GM18508 (cell line): ENCODE data around the gene ZIC4.

Experiments
- ATAC-seq: cut with Tn5 transposase; IDR thresholded peaks from one replicate; pipeline ENCODE4 v1.9.1; 2021; ENCODE audit warnings: moderate number of reproducible peaks; ENCODE audit not compliant: insufficient read depth, unreplicated experiment

The ZIC4 gene

DNA sequence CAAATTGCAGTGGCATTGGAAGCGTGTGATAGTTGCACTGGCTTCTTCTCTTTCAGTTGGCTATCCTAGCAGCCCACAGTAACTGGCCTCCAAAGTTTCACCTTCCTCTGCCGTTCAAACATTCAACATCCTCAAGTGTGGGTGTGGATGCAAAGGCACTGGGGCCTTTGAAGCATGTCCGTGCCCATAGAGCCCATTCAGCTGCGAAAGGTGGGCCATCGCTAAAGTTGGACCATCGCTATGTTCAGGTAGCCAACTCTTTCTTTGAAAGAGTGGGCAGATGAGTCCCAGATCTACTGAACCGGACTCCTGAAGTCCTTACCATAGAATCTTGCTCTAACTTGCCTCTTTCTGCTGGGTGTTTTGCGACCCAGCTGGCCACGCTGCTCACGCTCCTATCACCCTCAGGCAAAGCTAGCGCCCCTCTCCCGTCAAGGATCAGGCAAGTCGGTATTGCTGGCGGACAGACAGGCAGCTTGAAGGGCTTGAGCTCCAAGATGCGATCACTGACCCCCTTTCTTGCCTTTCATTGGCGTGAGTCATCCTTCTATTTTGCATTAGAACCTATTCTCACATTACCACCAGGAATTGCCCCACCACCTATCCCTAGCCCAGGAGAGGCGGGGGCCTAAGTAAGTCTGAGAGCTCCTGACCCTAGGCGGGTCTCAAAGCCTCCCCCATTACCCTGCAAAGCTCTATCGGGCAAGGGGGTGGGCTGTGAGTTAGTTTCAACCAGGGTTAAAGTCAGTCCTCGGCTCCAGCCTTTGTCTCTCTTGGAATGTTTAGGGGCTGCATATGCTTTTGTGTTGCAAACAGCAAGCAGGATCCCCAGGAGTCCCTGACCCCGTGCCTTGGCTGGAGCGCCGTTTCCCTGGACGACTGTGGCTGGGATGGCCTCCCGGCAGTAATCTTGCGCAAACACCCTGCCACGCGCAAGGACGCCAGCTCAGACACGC, 28.7 kb downstream of the ZIC4 start:
- ATAC-seq, result no peak

GRCh38 chr3:147373301-147373700, 33.0 kb downstream of the ZIC4 start:
- ATAC-seq, result no peak

- no peak for ATAC-seq
Measured at GRCh38 chr3:147372525-147373027, 33.8 kb downstream of the ZIC4 start.

DNA sequence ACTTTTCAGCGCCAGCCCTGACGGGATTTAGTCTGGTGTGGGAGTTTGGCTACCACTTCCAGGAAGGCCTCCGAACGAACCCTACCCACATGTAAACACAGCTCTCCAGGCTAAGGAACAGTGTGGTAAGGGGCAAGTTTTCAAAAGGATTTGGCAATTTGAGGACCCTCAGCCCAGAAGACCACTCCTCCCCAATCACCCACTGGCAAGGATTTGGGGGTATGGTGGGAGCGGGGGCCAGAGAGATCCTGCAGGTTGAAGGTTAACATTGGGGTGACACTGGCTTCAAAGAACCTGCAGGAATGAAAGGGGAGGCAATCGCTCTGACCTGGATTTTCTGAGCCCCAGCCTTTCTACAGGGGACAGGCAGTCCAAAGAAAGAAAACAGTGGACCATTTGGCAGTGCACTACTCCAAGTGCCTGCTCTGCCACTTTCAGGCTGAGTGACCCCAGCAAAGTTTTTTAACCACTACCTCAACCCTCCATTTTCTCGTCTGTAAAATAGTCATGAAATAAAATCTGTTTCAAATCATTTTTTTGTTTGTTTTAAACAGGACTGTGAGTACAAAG, 34.5 kb downstream of the ZIC4 start:
- ATAC-seq, result no peak

GRCh38 chr3:147371140-147371539, 35.2 kb downstream of the ZIC4 start:
- no peak for ATAC-seq

DNA sequence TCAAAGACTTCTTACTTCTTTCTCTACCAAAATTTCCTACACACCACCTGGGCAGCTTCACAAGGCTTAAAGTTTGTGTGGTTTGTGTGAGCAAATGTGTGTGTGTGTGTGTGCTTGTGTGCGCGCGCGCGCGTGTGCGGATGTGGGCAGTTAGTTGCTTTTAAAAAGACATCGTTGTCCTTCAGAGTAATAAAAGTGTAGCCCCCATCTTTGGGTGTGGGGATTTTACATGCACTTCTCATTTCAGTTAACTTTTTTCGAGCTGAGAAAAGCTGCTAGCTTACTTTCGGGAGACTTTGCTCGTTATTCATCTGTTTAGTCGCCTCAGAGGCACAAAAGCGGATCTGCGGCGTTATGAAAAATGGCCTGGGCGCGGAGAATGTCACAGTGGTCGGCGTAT, 36.0 kb downstream of the ZIC4 start:
- no peak for ATAC-seq

DNA sequence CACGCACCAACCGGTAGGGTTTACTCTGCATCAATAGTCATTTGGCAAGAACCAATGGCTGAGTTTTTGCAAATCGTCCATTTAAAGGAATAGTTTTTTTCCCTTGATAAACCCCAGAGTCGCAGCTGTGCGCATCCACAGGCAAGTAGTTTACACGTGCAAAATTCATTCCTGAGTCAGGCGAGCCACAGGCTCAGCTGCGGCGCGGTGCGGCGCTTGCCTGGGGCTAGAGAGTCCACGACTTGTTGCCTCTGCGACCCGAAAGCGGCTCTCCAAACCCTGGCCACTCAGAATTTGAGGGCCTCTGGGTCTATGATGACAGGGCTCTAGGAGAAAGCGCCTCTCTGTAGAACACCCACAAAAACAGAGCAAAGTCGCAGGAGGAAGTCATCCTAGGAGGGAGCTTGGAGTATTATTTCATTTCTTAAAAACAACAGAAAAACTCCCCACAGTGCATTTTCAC, 36.7 kb downstream of the ZIC4 start:
- ATAC-seq, result no peak

GRCh38 chr3:147369231-147369630, 37.1 kb downstream of the ZIC4 start:
- ATAC-seq, result no peak

- ATAC-seq, result no peak
Measured at GRCh38 chr3:147368561-147369221, 37.7 kb downstream of the ZIC4 start.

- no peak for ATAC-seq
Measured at GRCh38 chr3:147368151-147368550, 38.2 kb downstream of the ZIC4 start.

GRCh38 chr3:147367676-147368075, 38.7 kb downstream of the ZIC4 start:
- ATAC-seq, result no peak

GRCh38 chr3:147365196-147366115, 40.9 kb downstream of the ZIC4 start:
- no peak for ATAC-seq

DNA sequence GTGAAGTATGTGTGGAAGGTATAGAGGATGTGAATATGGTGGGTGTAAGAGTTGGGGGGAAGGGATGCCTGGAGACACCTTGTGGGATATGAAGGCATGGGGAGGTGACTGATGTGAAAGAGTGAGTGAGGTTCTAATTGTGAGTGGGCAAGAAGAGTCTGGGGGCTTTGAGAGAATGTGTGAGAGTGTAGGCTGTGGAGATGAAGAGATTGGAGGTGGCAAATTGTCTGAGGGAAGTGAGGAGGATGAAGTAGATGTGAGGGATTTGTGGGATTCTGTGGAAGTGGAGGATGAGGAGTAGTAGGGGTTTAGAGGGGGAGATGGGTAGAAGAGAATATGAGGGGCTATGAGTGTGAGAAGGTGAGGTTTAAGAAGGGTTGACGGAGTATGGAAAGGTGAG, 41.6 kb downstream of the ZIC4 start:
- no peak for ATAC-seq

DNA sequence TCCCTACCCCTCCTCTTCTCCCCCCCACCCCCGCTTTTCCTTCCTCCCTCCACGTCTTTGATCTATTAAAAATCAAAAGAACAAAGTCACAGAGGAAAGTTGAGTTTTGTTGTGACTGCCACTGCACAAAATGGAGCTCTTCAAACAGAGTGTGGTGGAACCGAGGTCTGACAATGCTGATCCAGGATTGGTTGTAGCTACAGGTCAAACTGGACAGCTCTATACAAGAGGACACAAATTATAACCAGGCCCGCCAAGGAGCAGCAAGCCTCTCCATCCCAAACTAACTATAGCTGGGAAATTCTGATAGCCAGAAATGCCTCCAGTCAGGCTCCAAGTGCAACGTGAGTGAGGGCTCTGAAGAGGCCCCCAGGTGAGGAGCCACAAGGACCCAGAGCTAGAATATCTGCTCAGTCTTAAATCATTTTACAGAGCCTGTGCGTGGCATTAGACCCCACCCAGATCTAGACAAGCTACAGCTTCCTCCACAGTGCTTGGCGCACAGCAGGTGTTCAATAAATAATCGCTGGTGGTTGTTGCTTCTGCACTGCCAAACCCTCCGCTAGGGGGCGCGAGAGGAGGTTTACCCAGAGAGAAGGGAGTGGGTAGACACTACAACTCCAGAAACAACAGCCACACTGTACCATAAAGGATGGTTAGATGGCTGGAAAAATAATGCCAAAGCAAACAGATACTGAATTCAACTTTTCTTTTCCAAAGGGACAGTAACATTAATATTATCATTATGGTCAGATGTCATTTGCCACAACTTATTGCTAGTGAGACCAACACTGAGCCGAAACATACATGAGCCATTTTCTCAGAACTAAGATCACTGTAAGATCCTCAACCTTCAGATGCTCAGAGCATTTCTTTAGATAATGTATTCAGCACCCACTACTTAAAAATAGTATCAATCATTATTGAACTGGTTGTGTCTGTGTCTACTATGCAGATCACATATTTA, 44.6 kb downstream of the ZIC4 start:
- no peak for ATAC-seq

DNA sequence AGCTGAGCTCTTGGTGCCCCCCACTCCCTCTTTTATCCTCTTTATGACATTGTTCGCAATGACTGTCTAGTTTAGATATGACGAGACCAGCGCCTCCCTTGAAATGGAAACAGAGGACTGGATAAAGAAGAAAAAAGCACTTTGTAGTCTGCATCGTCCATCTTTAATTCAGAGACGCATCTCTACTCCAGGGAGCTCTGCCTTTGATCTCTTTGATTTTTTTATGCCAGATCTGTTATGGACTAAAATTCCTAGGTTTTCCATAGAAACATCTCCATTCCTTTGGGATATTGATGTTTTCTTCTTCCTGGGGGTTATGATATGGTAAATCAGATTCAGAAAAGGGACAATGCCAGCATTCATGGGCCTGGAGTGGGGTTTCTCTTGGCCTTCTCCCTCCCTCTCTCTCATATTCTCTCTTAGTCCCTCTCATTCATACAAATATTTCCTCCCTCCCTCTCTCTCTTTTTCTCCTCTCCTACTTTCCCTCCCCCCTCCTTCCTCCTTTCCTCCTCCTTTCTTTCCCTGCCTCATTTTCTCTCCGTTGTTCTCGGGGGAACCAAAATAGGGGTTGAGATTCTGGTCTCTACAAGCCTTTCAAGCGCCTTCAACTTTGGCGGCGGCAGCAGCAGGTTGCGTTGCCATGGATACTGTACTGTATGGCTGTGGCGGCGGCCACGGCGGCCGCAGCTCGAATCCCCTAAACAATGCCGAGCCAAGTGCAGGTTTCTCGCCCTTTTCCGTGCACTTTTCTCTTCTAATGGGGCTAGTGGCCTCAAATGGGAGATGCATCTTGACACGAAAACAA, 45.5 kb downstream of the ZIC4 start:
- no peak for ATAC-seq

DNA sequence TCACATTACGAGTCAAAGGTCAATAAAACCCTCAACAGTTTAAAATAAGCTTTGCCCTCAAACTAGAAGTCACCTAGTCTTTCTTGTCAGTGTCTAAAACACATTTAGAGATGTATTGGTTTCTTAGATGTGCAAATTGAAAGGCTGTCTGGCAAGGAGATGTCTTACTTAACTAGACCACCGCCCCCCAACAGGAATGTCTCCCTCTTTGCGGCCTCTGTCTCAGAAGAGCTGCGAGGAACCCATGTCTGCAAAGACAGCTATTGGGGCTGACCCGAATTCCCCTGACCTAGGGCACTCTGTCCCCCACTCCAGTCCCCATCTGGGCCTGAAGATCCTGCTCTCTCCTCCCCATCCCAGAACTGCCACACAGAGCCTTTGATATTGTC, 46.3 kb downstream of the ZIC4 start:
- ATAC-seq, result no peak

DNA sequence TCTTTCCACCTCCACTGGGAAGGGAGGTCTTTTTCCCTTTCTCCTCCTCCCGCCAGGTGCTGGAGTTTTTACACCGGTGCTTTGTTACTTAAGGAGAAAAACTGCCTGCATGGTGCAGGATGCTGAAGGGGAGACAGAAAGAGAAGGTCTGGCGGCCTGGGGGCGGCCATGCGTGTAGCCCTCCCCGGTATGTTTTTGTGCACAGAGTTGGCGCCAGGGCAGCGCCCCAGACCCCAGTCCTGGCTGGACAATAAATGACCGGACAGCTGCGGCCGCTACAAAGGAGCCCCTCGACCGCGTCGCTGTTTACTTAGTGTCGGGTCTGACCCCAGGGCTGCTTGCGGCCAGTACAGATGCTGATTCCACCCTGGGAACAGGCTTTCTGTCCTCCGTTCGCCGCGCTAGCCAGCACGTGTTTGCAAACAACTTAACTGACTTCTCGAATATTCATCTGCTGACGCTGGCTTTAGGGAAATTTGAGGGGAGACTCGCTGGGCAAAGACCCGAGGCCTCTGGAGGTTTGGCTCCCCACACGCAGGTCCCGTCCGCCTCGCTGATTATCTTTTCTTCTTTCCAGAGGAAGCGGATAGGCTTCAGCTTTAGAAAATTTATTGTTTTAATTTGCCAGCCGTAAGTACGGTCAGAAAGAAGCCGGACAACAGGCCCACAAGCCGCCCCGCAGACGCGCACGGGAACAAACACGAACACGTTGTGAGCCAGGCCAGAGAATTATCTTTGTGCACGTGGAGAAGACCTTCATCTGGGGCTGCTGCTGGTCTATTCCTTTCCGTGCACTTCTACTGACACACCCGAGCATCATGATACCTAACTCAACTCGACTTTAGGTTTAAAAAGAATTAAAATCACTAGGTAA, 46.9 kb downstream of the ZIC4 start:
- ATAC-seq, result no peak
